ENCODE results near the gene MOCOS.
"Not testable (repeated sequence)": the region's sequence is repeated elsewhere in the genome, so short reads cannot be mapped to it uniquely, and the experiment has no call there.

The MOCOS gene, protein sequence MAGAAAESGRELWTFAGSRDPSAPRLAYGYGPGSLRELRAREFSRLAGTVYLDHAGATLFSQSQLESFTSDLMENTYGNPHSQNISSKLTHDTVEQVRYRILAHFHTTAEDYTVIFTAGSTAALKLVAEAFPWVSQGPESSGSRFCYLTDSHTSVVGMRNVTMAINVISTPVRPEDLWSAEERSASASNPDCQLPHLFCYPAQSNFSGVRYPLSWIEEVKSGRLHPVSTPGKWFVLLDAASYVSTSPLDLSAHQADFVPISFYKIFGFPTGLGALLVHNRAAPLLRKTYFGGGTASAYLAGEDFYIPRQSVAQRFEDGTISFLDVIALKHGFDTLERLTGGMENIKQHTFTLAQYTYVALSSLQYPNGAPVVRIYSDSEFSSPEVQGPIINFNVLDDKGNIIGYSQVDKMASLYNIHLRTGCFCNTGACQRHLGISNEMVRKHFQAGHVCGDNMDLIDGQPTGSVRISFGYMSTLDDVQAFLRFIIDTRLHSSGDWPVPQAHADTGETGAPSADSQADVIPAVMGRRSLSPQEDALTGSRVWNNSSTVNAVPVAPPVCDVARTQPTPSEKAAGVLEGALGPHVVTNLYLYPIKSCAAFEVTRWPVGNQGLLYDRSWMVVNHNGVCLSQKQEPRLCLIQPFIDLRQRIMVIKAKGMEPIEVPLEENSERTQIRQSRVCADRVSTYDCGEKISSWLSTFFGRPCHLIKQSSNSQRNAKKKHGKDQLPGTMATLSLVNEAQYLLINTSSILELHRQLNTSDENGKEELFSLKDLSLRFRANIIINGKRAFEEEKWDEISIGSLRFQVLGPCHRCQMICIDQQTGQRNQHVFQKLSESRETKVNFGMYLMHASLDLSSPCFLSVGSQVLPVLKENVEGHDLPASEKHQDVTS

DNA sequence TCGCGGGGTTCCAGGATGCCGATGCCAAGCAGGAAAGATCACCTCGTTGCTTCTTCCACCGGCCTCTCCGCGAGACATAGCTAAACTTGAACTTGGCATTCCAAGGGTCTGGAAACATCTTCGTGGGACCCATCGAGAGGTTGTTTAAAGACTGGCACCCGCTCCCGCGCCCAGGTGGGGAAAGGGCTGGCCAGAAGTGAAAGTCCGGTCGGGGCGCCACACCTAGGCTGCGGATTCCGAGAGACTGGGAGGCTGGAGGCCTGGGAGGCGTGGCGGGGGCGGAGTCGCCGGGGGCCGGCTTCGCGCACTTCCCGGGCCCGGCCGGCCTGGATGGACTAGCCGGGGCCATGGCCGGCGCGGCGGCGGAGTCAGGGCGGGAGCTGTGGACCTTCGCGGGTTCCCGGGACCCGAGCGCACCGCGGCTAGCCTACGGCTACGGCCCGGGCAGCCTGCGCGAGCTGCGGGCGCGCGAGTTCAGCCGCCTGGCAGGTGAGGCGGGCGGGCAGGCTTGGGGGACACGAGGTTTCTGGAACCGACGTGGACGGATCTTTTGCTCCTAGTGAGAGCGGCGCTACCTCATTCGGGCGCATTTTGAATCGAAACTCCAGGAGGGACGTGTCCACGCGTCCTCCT, at the start of gene MOCOS:
Gene MOCOS (plus strand): TSS at position 305 of the 633 bp plus-strand sequence. CDS start 43 bp downstream, at position 348.
- no peak for DNase-seq

DNA sequence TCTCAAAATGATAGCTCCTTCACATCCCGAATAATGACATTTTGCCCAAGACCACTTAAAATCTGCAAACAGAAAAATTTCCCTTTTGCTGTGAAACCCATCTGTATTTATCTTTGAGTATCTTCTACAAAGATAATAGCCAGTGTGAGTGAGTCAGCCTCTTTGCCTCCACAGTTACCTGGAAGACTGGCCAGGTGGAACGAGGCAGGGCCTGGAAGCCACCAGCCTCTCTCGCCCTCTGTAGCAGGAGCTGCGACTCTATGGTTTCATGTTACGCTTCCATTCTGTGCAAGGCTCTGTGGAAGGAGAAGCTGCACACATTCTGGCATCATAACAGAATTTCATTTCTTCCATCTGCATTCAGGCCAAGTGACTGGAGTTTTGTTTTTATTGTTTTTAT, 48.1 kb upstream of the MOCOS start:
- DNase-seq, result peak; percentile 38

DNA sequence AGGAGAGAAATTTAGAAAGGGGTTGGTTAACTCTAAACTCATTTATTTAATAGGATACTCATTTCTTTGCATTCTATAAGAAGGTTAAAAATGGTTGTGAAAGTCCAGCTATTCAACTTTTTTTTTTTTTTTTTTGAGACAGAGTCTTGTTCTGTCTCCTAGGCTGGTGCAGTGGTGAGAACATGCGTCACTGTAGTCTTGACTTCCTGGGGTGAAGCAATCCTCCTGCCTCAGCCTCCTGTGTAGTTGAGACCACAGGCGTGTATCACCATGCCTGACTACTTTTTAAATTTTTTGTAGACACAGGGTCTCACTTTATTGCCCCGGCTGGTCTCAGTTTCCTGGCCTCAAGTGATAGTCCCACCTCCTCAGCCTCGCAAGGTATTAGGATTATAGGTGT, 45.7 kb upstream of the MOCOS start:
- DNase-seq, result no peak

DNA sequence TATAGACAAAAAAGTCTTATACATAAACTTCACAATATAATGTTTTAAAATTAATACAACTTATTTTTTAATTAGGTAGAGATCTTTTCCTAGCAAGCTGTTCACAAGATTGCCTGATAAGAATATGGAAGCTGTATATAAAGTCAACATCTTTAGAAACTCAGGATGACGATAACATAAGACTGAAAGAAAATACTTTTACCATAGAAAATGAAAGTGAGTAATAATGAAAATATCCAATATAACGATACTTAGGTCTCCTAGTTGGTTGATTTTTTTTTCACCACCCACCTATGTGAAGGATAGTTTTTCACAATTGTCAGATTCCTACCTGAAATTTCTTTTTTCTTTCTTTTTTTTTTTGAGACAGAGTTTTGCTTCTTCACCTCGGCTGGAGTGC, 44.5 kb upstream of the MOCOS start:
- DNase-seq, result no peak

DNA sequence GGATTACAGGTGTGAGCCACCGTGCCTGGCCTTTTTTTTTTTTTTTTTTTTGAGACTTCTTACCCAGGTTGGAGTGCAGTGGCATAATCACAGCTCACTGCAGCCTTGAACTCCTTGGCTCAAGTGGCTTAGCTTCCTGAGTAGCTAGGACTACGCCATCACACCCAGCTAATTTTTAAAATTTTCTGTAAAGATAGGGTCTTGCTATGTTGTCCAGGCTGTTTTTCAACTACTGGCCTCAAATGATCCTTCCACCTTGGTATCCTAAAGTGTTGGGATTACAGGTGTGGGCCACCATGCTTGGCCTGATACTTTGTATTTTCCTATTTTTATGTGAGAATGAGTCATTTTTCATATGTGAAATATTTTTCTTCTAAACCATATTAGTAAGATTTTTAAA, 43.9 kb upstream of the MOCOS start:
- DNase-seq, result no peak

DNA sequence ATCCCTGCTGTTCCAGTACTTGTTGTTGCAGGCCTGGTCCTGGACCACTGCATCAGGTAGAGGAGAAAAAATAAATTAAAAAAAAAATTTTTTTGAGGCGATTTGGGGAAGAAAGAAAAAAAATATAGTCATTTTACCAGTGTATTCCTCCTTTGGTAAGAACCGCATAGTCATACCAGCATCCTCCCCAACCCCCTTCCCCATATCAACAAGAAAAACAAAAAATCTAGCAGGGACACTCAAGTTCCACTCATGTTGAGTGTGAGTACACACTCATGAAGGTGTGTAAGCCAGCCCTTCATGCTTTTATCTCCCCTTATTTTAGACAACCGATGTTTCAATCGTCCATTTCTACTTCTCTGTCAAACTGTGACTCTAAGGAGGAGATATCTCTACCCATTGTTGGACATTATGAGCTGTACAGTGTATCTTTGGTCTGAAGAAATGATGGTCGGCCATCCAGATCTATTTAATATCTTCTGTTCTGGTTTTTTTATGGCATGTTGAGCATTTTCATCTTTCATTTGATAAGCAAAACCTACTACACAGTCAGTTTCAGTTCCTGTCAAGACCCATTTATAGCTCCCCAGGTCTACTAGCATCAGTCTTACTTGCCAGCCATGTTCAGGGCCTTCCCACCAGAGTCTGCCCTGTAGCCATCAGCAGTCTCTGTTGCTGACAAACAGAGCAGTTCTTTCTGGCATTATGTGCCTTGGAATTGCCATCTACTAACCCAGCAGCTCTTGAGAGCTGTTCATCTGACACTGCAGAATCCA, 37.6 kb upstream of the MOCOS start:
- DNase-seq, result no peak

DNA sequence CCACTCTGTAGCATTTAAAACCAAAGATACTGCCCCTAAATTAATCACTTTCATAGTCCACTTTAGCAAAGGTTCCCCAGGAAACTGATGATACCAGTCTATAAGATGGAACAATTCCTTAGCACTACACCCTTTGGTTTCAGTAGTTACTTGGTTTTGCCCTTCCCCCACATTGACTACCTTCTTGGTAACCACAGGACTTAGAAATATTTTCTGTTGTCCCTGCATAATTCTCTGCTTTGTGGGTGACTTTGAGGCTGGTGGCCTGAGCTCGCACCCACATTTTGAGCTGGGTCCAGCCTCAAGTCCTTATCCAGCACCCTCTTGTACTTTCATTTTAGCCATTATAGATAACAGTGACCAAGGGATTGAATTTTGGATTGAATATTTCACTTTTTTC, 34.5 kb upstream of the MOCOS start:
- DNase-seq, result no peak

DNA sequence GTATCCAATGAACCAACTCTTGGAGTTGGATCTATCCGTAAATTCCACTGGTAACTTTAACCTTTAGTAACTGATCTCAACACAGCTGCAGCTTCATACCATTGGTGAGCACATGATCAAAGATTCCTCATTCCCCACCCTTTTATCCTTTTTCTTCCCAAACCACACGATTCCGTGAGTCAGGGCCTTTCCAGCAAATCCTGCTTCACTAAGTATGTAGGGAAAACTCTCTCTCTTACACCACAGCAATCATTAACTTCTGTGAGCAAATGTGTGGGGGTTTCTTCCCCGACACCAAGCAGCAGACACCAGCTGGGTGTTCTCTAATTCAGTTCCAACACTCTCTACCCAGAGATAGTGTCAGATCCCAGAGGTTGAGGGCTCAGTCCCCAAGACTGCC, 34.1 kb upstream of the MOCOS start:
- DNase-seq, result no peak

DNA sequence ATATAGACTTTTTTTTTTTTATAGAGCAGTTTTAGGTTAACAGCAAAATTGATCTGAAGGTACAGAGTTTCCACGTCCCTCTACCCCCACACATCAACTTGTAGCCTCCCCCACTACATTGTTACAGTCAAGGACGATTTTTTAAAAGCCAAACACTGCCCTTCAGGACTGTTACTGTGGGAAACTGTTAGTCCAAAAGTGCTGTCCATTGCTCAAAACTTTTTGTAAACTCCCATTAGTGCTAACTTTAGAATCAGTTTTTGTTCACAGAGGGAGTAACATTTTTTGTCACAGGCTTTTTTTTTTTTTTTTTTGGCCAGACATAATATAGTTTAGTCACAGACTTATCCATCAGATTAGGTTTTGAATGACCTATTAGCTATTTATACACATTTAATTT, 33.5 kb upstream of the MOCOS start:
- DNase-seq, result no peak

DNA sequence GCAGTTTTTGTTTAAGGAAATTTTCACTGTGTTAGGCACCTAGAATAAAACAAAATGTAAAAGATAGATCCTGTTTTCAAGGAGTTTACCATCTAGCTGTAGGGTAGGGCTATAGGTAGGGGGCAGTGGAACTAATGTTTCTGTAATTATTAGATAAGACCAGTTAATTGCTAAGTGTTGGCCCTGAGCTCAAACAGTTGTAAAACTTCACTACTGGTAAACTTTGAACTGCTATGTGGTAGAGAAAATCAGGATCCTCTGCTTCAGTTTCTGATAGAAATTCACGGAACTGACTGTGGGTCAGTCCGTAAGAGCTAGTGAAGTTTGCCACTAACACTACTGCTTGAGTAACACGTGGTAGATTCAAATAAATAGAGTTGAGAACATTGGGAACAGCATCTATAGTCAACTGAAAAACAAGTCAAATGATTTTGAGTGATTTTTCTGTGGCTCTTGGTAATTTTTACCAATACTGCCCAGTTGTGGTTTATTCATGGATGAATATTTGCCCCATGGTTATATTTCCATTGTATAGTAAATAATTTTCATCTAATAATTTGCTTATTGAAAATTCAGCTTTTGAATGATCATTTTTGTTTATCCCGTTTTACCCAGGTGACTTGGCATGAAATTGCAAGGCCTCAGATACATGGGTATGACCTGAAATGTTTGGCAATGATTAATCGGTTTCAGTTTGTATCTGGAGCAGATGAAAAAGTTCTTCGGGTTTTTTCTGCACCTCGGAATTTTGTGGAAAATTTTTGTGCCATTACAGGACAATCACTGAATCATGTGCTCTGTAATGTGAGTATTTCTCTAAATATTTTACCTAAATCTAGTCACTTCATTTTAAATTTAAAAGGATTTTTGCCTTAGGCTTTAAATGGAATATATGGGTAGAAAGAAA, 31.2 kb upstream of the MOCOS start:
- DNase-seq, result no peak

DNA sequence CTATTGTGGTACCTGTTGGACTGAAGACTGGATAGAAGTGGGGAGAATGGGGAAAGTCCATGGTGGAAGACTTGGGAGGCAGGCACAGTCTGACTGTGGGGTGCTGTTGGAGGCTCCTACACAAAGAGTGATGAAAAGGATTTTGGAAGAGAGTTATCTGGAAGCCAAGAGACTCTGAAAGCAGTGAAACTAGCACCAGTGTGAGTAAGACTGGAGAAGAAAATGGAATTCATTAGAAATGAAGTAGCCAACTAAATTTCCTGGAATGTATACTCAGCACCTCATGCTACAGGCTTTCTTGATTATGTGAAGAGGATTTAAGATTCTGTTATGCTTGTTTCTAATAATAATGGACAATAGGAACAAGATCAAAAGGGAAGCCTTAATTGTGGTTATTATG, 29.9 kb upstream of the MOCOS start:
- no peak for DNase-seq

DNA sequence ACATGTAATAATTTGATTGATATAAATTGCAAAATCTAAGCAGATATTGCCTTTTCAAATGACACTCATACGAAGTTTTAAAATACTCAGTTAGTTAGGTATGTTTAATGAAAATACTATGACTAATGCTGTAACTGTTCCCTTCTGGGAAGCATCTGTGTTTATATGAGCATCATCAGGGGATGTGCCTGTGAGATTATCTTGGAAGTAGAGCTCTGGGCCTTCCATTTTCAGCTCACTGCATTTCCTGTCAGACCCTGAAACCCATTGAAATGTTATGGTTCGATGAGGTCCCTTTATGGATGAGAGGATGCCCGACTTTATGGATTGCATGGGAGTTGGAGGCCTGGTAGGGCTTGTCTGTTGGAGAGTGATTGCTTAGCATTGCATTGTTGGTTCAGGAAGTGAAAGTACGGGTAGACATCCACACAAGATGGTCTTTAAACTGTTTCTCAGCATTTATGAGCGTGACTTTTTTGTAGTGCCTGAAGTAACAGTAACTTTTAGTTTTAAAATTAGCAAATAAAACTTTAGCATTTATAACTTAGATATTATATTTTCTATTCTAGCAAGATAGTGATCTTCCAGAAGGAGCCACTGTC, 28.9 kb upstream of the MOCOS start:
- DNase-seq, result no peak

DNA sequence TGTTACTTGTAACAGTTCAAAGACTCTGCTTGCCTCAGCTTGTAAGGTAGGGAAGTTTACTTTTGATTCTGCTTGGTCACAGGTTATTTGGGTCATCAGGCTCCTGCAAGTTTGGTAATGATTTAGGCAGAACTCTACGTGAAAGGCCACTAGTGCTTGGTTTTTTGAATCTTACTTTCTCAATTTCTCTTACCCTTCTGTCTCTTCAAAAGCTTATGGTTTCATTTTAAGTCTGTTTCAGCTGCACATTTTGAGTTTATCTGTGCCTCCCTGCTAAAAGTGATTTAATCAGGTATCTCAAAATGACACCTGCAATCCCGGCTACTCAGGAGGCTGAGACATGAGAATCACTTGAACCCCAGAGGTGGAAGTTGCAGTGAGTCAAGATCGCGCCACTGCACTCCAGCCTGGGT, 26.3 kb upstream of the MOCOS start:
- DNase-seq, result no peak

DNA sequence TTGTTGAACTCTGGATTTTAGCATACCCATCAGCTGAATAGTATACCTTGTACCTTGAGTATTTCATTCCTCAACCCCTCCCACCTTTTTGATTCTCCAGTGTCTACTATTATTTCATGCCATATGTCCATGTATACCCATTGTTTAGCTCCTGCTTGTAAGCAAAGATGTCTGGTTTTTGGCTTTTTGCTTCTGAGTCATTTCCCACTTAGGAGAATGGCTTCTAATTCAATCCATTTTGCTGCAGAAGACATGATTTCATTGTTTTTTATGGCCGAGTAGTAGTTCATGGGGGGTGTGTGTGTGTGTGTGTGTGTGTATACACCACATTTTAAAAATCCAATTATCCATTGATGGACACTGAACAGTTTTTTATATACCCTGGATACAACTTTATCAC, 24.3 kb upstream of the MOCOS start:
- DNase-seq, result no peak

DNA sequence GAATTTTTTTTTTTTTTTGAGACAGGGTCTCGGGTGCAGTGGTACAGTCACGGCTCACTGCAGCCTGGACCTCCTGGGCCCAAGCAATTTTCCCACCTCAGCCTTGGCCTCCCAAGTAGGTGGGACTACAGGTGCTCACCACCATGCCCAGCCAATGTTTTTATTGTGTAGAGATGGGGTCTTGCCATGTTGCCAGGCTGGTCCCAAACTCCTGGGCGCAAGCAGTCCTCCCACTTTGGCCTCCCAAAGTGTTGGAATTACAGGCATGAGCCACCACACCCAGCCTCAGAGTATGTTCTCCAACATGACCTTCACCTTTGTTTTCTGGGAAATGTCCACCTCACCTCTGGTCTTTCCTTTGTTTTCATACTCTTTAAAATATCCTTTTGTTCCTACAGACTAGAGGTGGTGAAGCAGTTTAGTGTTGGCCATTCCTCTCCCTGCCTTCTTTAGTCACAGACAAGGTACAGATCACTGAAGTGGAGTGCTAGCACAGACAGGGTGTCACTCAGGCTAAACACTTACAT, 19.5 kb upstream of the MOCOS start:
- no peak for DNase-seq

DNA sequence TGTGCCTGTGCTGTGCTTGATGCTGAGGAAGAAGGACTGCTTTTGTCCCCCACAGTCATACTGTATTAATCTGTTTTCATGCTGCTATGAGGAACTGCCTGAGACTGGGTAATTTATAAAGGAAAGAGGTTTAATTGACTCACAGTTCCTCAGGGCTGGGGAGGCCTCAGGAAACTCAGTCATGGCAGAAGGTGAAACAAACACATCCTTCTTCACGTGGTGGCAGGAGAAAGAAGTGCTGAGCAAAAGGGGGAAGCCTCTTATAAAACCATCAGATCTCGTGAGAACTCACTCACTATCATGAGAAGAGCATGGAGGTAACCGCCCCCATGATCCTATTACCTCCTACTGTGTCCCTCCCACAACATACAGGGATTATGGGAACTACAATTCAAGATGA, 19.0 kb upstream of the MOCOS start:
- not testable (repeated sequence) for DNase-seq

DNA sequence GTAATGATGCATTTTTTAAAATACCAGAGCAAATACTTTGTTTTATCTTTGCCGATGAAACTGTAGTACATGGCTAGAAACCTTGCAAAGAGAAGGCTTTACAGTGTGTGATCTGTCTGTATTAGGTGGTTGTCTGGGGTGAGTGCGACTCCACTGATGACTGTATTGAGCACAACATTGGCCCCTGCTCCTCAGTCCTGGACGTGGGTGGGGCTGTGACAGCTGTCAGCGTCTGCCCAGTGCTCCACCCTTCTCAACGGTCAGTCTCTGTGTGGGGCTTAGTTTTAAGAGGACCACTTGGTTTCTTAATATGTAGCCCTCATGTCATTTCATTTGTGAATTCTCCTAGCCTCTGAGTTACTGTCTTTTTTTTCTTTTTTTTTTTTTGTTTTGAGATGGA, 17.4 kb upstream of the MOCOS start:
- DNase-seq, result no peak

DNA sequence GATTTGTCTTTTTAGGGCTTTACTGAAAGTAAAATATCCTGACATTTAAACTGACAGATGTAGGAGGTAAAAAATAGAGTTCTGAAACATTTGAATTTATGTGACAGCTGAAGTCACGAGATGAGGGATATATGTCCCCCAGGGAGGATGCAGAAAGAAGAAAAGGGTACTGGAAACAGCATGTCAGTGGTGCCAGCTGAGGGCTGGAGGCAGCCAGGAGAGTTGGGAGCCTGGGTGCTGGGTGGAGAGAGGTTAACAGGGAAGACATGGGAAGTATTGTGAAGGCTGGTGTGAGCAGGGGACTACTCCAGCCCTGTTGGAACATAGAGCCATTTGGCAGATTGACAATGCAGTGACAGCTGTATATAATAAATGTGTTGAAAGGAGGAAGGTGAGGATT, 11.8 kb upstream of the MOCOS start:
- no peak for DNase-seq

DNA sequence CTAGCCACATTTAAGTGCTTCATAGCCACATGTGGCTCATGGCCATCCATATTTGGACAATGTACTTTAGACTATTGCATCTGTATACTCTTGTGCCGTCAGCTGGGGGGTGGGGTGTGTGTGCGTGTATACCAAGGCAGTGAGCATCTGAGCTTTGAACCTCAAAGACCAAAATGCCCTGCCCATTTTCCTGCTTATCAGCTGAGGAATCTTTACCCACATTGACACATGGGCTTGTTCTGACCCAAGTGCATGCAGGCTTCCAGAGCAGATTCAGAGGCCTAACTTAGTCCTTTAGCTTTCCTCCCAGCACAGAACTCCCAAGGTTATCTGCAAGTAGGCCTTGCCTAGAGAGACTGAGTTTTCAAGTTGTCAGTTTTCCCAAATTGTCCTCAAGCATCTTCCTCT, 11.1 kb upstream of the MOCOS start:
- DNase-seq, result no peak

DNA sequence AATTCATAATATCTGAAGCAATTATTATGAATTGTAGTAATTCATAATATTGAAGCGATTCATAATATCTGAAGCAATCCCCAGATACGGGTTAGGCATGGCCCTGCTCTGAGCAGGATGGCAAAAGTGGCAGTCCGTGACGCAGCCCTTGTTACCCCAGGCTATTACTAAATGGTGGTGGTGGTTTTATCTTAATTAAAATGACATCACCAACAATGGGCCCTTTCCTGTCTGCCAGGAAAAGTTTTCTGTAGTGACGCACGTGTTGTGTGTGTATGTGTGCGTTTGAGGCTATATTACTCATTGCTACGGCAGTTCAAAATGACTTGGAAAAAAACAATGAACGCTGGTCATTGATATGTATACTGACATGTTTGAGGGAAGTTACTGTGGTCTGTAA, 10.6 kb upstream of the MOCOS start:
- DNase-seq, result no peak

DNA sequence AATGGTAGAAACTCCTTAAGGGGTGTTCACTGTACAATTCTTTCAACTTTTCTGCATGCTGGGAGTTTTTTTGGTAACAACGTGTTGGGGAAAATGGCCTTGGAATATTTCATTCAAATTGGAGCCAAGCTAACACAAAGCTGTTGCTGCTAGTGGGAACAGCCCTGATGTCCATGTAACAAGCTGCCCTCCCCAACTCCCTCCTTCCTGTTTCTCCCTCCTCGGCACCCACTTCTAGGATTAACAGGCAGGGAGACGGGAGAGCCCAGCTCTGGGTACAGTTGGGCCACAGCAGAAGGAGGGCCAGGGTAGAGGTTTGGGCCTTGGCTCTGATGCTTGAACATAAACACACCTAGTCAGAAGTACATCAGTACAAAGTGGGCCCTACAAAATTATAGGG, 9.4 kb upstream of the MOCOS start:
- no peak for DNase-seq
